Measurements from ENCODE around the gene TMEM9B. TPM values are rescaled to one million over a fixed set of nuclear protein-coding genes. Genes with fewer than 3 reads are reported as not detected.

The TMEM9B gene
- total and polyA plus RNA-seq, 9 of the 15 experiments (the other 6 are each of a cell fraction or from before 2014, with no cell fraction given), result 7.7 to 20.0 (median 14.0) TPM

DNA sequence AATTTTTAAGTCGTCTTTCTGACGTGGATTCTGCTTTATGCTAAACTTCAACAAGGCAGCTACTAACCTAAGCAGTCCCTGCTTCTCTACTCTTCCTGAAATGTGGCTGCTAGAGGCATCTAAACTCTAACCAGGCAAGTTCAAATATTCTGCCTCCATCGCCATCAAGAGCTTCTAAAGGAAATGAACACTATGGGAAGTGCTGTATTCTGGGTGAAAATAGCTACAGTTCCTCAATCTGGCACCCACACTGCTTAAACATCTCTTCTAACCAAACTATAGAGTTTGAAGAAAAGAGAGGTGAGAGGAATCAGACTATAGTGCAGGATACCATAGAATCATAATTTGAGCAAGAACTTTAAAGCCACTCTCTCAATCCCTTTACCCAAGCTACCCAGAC lies 33.2 kb upstream of the TMEM9B start:
- Histone ChIP-seq H3K9ac (ENCODE audit: insufficient read depth in 1 of 2, low read depth in 2 of 2, low read length in 2 of 2) (no peak overlapping the region), H3K9me3 (replicated peaks; ENCODE audit: control insufficient read depth, insufficient read depth, low read depth, low read length) (no peaks in the 10 kb centered on the region), H3K4me2 (ENCODE audit: insufficient read depth, low read length) (no peak overlapping the region), H3K36me3 (ENCODE audit: control insufficient read depth, insufficient read depth, low read length) (no peaks in the 10 kb centered on the region), H2AFZ (ENCODE audit: low read depth, low read length) (no peak overlapping the region), H3K27ac (ENCODE audit: extremely low read depth, low read depth, low read length) (no peak overlapping the region), H3K4me1 (replicated peaks in 1 of 2; ENCODE audit: control insufficient read depth in 2 of 2, insufficient read depth in 2 of 2, low read length in 2 of 2) (peaks cover 3 to 27% of the 10 kb centered on the region in 2 experiments), H3K4me3 (no peak overlapping the region), H3K79me2 (ENCODE audit: control insufficient read depth, insufficient read depth, low read length) (no peaks in the 10 kb centered on the region; the same call in 2 of the 3 replicates), H3K9me1 (ENCODE audit: control insufficient read depth, insufficient read depth, low read length) (no peaks in the 10 kb centered on the region), H3K27me3 (ENCODE audit: control insufficient read depth in 2 of 2, insufficient read depth in 2 of 2, low read length in 2 of 2) (no peaks in the 10 kb centered on the region), H4K20me1 (replicated peaks; ENCODE audit: control insufficient read depth, insufficient read depth, low read length) (no peaks in the 10 kb centered on the region)
- ChIA-PET CTCF (ENCODE audit: low intra/inter-chr PET ratio) (no interaction called here), POLR2A (interaction anchor here (1.0 to 1.2 kb wide), 4 partner anchors 9 to 140 kb away, joined by 3 to 9 read pairs (median 3); no protein-coding TSS in a partner anchor)
- no peak for DNase-seq (ENCODE audit: extremely low read depth in 1 of 4, low spot score in 3 of 4)
- BruUV-seq (replicated peaks), result no TSS peak
- in situ Hi-C loops (cut with MboI), result no loop called here
- intact Hi-C loops (cut with micrococcal nuclease), result no loop called here
- no peak for FAIRE-seq
- WGBS (ENCODE audit: insufficient coverage, low coverage, missing lambda C conversion rate), result 61% methylated on average over 3 of the region's 3 CpGs
- ATAC-seq, result no peak
- TF ChIP-seq, protein P1, sequence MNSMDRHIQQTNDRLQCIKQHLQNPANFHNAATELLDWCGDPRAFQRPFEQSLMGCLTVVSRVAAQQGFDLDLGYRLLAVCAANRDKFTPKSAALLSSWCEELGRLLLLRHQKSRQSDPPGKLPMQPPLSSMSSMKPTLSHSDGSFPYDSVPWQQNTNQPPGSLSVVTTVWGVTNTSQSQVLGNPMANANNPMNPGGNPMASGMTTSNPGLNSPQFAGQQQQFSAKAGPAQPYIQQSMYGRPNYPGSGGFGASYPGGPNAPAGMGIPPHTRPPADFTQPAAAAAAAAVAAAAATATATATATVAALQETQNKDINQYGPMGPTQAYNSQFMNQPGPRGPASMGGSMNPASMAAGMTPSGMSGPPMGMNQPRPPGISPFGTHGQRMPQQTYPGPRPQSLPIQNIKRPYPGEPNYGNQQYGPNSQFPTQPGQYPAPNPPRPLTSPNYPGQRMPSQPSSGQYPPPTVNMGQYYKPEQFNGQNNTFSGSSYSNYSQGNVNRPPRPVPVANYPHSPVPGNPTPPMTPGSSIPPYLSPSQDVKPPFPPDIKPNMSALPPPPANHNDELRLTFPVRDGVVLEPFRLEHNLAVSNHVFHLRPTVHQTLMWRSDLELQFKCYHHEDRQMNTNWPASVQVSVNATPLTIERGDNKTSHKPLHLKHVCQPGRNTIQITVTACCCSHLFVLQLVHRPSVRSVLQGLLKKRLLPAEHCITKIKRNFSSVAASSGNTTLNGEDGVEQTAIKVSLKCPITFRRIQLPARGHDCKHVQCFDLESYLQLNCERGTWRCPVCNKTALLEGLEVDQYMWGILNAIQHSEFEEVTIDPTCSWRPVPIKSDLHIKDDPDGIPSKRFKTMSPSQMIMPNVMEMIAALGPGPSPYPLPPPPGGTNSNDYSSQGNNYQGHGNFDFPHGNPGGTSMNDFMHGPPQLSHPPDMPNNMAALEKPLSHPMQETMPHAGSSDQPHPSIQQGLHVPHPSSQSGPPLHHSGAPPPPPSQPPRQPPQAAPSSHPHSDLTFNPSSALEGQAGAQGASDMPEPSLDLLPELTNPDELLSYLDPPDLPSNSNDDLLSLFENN (IDR thresholded peaks at IDR 0.05; ENCODE audit: low read depth in 2 of 2, low read length in 2 of 2), result no peak
- TF ChIP-seq, protein P2, sequence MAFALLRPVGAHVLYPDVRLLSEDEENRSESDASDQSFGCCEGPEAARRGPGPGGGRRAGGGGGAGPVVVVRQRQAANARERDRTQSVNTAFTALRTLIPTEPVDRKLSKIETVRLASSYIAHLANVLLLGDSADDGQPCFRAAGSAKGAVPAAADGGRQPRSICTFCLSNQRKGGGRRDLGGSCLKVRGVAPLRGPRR (CRISPR knock-in tag; IDR thresholded peaks at IDR 0.05), result no peak
- no peak for TF ChIP-seq SMAD4 (CRISPR knock-in tag; conservative IDR thresholded peaks at IDR 0.05)
- TF ChIP-seq FOXK2 (conservative IDR thresholded peaks at IDR 0.05 in 1 of 2, IDR thresholded peaks at IDR 0.05 in 1 of 2; ENCODE audit: low read depth in 2 of 2), result no peak
- TF ChIP-seq FOXM1 (IDR thresholded peaks at IDR 0.05; ENCODE audit: low read depth), result no peak
- TF ChIP-seq FOXM1 (CRISPR knock-in tag; IDR thresholded peaks at IDR 0.05; ENCODE audit: low read depth), result no peak
- TF ChIP-seq, protein P3, sequence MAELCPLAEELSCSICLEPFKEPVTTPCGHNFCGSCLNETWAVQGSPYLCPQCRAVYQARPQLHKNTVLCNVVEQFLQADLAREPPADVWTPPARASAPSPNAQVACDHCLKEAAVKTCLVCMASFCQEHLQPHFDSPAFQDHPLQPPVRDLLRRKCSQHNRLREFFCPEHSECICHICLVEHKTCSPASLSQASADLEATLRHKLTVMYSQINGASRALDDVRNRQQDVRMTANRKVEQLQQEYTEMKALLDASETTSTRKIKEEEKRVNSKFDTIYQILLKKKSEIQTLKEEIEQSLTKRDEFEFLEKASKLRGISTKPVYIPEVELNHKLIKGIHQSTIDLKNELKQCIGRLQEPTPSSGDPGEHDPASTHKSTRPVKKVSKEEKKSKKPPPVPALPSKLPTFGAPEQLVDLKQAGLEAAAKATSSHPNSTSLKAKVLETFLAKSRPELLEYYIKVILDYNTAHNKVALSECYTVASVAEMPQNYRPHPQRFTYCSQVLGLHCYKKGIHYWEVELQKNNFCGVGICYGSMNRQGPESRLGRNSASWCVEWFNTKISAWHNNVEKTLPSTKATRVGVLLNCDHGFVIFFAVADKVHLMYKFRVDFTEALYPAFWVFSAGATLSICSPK (IDR thresholded peaks at IDR 0.05; ENCODE audit: borderline replicate concordance), result no peak
- TF ChIP-seq HNRNPLL (IDR thresholded peaks at IDR 0.05; ENCODE audit: low read depth, low read length, poor library complexity, severe bottlenecking), result no peak
- TF ChIP-seq YBX1 (IDR thresholded peaks at IDR 0.05), result no peak
- TF ChIP-seq ZNF695 (CRISPR knock-in tag; IDR thresholded peaks at IDR 0.05), result no peak
- TF ChIP-seq FUS (optimal IDR thresholded peaks at IDR 0.05; ENCODE audit: low read depth, low read length), result no peak
- TF ChIP-seq XRCC3 (IDR thresholded peaks at IDR 0.05), result no peak
- no peak for TF ChIP-seq DPF2 (IDR thresholded peaks at IDR 0.05)
- TF ChIP-seq, protein P4, sequence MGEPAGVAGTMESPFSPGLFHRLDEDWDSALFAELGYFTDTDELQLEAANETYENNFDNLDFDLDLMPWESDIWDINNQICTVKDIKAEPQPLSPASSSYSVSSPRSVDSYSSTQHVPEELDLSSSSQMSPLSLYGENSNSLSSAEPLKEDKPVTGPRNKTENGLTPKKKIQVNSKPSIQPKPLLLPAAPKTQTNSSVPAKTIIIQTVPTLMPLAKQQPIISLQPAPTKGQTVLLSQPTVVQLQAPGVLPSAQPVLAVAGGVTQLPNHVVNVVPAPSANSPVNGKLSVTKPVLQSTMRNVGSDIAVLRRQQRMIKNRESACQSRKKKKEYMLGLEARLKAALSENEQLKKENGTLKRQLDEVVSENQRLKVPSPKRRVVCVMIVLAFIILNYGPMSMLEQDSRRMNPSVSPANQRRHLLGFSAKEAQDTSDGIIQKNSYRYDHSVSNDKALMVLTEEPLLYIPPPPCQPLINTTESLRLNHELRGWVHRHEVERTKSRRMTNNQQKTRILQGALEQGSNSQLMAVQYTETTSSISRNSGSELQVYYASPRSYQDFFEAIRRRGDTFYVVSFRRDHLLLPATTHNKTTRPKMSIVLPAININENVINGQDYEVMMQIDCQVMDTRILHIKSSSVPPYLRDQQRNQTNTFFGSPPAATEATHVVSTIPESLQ (CRISPR knock-in tag; IDR thresholded peaks at IDR 0.05), result no peak
- TF ChIP-seq TAF7 (tag; IDR thresholded peaks at IDR 0.05), result no peak
- TF ChIP-seq RFX7 (CRISPR knock-in tag; IDR thresholded peaks at IDR 0.05), result no peak

Measured in K562 (cell line).